ENCODE data around the gene LRRTM1.

LRRTM1 gene, protein sequence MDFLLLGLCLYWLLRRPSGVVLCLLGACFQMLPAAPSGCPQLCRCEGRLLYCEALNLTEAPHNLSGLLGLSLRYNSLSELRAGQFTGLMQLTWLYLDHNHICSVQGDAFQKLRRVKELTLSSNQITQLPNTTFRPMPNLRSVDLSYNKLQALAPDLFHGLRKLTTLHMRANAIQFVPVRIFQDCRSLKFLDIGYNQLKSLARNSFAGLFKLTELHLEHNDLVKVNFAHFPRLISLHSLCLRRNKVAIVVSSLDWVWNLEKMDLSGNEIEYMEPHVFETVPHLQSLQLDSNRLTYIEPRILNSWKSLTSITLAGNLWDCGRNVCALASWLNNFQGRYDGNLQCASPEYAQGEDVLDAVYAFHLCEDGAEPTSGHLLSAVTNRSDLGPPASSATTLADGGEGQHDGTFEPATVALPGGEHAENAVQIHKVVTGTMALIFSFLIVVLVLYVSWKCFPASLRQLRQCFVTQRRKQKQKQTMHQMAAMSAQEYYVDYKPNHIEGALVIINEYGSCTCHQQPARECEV

DNA sequence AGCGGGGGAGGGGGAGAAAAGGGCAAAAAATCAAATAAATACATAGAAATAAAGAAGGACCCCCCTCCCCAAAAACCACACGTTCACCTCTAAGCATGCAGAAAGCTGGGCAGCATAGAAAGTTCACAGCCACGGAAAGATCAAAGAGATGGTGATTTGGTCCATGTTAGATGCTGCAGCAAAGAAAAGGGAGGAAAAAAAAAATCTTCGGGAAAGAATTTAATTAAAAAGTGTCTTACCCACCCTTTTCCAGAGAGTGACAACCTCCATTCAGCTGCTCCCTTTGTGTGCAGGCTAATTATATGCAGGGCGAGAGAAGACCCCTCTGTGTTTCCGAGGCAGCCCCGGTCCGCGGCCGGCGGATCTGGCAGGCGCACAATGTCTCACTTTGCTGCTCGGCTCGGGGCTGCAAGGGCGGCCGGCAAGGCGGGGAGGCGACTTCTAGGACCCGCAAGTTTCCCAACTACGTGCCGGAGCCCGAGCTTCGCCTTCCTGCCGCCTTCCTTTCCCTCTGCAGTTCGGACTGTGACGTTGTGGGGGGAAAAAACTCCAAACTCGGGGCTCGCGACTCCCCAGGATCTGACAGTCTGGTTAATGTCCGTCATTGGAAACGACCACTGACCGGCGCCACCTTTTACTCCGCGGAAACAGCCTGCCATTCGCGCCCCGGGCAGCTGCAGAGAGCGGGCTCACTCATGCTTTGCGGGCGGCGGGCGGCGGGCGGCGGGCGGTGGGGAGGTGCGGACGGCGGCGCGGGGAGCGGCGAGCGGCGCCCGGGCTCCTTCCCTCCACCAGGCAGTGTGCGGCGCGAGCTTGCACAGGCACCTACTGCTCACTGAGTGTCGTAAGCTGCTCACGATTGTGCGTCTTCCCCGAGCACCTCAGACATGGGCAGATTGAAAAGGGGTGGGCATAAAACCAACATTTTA is at the start of gene LRRTM1:
LRRTM1 (minus strand) TSS at position 844 of the 929 bp plus-strand sequence. CDS start 933 bp downstream, outside the sequence.
- Mint-ChIP-seq H3K4me3 (no peak within 1 kb of the TSS), H3K27ac (no peak within 1 kb of the TSS), H3K36me3 (ENCODE audit: low read depth) (no peaks in the 10 kb centered on the region), H3K27me3 (peaks cover 61% of the 10 kb centered on the region), H3K9me3 (peaks cover 4% of the 10 kb centered on the region), H3K4me1 (ENCODE audit: low read depth) (no peaks in the 10 kb centered on the region)
- no peak for DNase-seq

DNA sequence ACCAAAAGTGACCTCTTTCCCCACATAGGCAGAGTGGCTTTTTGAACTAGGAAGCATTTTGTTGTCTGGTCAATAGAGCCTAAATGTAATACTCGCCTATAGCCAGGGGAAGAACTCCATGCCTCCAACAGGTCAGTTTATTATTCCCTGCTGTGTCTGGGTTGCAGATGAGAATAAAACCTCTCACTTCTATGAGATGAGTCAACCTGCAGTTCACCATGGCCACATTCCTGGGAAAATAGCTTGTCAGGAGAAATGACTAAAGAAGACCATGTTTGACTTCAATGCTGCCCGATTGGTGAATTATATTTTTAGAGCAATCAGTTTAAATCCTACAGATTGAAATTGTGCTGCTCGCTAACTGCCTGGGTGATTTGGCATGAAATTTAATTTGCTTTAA is 46.7 kb upstream of the LRRTM1 start:
- H3K9me3 Mint-ChIP-seq: peaks cover 10% of the 10 kb centered on the region
- H3K36me3 Mint-ChIP-seq (ENCODE audit: low read depth): no peaks in the 10 kb centered on the region

DNA sequence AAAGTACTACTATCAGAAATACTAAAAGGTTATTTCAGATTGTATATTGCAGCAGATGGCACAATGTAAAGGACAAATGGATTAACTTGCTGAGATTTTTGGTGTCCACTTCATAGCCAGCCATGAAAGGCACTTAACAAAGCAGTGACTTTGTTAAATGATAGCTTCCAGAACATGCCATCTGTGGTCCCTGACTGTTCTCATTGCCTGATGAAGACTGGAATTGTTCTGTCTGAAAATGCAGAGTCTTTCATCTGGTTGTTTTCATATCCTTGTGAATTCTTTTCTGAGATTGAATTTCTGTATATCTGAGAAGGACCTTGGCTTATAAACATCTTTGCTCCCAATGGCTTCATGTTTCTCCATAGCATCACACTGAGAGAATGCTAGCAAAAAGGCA is 44.4 kb upstream of the LRRTM1 start:
- H3K27ac Mint-ChIP-seq: no peak overlapping the region
- H3K36me3 Mint-ChIP-seq (ENCODE audit: low read depth): no peaks in the 10 kb centered on the region
- H3K4me1 Mint-ChIP-seq (ENCODE audit: low read depth): no peaks in the 10 kb centered on the region
- H3K27me3 Mint-ChIP-seq: no peaks in the 10 kb centered on the region
- H3K9me3 Mint-ChIP-seq: peaks cover 19% of the 10 kb centered on the region
- no peak overlapping the region for H3K4me3 Mint-ChIP-seq
- no peak for DNase-seq

More for the DNA sequence above, 46.7 kb upstream of the LRRTM1 start:
- Mint-ChIP-seq H3K4me3 (no peak overlapping the region), H3K4me1 (ENCODE audit: low read depth) (no peaks in the 10 kb centered on the region), H3K27me3 (no peaks in the 10 kb centered on the region), H3K27ac (no peak overlapping the region)
- no peak for DNase-seq

DNA sequence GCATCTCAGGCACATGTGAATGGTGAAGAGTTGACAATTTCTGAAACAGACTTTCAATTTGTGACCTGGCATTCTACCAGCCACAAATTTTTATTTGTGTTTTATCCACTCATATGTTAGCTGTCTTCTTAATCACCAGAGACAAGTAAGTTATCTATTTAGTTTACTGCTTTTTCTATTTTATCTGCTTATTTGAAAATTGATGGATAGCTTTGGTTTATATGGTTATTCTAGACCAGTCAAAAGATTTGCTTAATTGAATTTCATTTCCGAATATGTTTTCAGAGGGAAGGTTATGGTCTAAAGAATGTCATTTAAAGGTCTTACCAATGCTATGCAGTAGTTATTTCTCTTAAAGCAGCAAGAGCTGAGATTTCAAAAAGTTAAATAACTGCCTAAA is 43.5 kb upstream of the LRRTM1 start:
- Mint-ChIP-seq H3K4me3 (no peak overlapping the region), H3K4me1 (ENCODE audit: low read depth) (no peaks in the 10 kb centered on the region), H3K27me3 (no peaks in the 10 kb centered on the region), H3K27ac (no peak overlapping the region), H3K36me3 (ENCODE audit: low read depth) (no peaks in the 10 kb centered on the region), H3K9me3 (peaks cover 17% of the 10 kb centered on the region)
- no peak for DNase-seq

DNA sequence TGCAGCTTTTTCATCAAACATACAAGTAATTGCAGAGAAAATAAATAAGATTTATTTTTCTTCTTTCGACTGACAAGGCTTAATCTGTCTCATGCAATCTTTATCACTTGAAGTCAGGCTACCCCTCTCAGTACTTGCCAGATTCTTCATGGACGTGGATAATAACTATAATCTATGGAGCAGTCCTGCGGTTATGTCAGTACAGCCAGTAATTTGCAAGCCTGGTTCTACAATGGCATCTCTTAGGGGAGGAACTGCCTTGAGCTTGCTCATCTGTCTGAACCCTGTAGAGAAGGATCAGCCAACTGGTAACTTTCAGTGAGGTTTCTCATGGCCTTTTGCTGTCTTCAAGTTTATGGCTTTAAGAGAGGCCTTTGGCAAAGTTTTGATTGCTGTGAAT is 35.5 kb upstream of the LRRTM1 start:
- H3K9me3 Mint-ChIP-seq: peaks cover 17% of the 10 kb centered on the region
- no peak for DNase-seq
- no peak overlapping the region for H3K27ac Mint-ChIP-seq
- no peaks in the 10 kb centered on the region for H3K4me1 Mint-ChIP-seq (ENCODE audit: low read depth)
- no peaks in the 10 kb centered on the region for H3K36me3 Mint-ChIP-seq (ENCODE audit: low read depth)
- H3K27me3 Mint-ChIP-seq: no peaks in the 10 kb centered on the region
- H3K4me3 Mint-ChIP-seq: no peak overlapping the region

DNA sequence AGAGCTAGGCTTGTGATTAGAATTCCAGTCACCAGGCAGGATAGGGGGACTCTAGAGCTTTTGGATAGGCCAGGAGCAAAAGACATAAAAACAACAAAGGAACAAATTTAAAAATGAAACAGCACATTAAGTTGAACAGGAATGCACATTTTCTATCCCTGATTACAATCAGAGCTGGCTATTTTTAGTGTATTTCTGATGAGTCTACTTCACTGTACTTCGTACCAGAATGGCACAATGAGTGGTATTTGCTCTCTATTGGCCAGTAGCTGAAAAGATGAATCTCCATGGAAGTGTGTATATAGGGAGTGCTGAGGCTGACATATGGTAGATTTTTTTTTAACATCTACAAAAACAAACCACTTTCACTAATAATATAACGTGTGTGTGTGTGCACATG is 34.2 kb upstream of the LRRTM1 start:
- DNase-seq: no peak
- Mint-ChIP-seq H3K27ac (no peak overlapping the region), H3K9me3 (peaks cover 8% of the 10 kb centered on the region), H3K27me3 (no peaks in the 10 kb centered on the region), H3K4me3 (no peak overlapping the region), H3K36me3 (ENCODE audit: low read depth) (no peaks in the 10 kb centered on the region), H3K4me1 (ENCODE audit: low read depth) (no peaks in the 10 kb centered on the region)

DNA sequence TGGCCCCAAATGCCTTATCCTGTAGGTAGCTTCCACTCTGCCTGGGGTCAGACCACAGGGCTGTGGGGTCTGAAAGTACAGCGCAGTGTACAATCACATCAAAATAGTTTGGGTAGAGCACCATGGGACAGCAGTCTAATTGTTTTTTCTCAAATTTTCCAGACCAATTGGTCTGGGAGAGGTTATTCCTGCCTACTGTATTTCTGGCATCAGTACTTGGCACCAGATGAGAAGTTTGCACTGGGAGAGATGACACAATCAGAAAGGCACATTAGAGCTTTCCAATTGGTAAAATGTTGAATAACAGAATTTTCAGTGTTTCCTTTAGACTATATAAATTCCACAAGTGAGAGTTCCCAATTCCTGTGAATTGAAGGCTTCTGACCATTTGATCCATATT is 30.9 kb upstream of the LRRTM1 start:
- Mint-ChIP-seq H3K27me3 (no peaks in the 10 kb centered on the region), H3K36me3 (ENCODE audit: low read depth) (no peaks in the 10 kb centered on the region), H3K27ac (no peak overlapping the region), H3K9me3 (peaks cover 4% of the 10 kb centered on the region), H3K4me1 (ENCODE audit: low read depth) (no peaks in the 10 kb centered on the region), H3K4me3 (no peak overlapping the region)
- no peak for DNase-seq

DNA sequence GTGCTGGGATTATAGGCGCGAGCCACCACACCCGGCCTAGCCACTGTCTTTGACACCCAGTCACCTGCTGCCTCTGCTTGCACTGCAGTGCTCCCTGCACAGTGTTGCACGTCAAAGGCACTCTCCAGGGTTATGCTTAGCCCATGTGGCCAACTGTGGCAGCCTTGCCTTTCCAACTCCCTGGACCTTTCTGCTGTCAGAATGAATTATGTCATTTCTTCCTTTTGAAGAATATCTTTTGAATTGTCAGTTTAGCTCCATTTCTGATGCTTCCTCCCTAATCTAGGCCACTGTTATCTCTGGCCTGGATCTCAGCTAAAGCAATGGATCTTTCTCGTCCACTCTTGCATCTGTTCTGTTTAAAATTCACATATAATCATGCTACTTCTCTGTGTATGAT is 29.3 kb upstream of the LRRTM1 start:
- H3K4me1 Mint-ChIP-seq (ENCODE audit: low read depth): no peaks in the 10 kb centered on the region
- no peak for DNase-seq
- H3K27me3 Mint-ChIP-seq: no peaks in the 10 kb centered on the region
- peaks cover 4% of the 10 kb centered on the region for H3K9me3 Mint-ChIP-seq
- no peak overlapping the region for H3K27ac Mint-ChIP-seq
- H3K4me3 Mint-ChIP-seq: no peak overlapping the region
- H3K36me3 Mint-ChIP-seq (ENCODE audit: low read depth): no peaks in the 10 kb centered on the region

DNA sequence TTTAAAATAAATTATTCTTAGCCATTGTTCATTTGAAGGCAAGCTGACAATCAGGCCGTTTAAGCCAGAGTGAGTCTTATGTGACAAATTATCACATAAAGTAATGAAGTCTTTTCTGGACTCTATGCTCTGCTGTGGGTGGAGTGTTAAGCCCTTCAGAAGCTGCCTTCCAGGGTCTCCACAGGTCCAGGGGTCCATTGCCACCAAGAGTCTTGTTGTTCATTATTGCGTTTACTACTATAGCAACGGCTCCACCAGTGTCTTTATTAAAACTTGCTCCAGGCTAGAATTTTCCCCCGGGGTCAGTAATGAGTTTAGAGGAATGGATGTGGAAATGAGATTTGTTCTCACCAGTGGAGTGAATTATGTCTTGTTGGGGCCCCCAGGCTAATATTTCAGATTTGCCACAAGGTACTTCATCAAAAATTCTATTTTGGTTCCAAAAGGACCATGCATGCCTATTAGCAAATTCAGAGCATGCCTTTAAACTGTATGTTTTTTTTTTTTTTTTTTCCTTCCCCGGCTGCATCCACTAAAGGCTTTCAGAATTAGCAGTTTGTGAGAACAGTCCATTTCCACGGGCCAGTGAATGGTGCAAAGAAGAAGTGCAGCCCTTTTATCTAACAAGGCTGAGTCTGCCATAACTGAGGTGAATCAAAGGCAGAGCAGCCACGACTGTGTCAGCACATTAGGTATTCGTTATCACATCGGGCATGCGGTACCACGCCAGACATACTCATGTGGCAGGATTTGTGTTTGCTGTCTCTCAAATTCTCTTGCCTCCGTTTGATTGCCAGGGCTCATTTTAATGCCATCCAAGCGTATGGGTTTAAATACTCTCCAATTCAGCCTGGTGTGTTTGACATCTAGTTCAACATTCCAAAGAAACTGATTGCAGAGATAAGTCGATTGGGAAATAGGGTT is 26.2 kb upstream of the LRRTM1 start:
- Mint-ChIP-seq H3K27me3 (no peaks in the 10 kb centered on the region), H3K27ac (no peak overlapping the region), H3K4me1 (ENCODE audit: low read depth) (no peaks in the 10 kb centered on the region), H3K36me3 (ENCODE audit: low read depth) (no peaks in the 10 kb centered on the region), H3K9me3 (no peaks in the 10 kb centered on the region), H3K4me3 (no peak overlapping the region)
- no peak for DNase-seq

DNA sequence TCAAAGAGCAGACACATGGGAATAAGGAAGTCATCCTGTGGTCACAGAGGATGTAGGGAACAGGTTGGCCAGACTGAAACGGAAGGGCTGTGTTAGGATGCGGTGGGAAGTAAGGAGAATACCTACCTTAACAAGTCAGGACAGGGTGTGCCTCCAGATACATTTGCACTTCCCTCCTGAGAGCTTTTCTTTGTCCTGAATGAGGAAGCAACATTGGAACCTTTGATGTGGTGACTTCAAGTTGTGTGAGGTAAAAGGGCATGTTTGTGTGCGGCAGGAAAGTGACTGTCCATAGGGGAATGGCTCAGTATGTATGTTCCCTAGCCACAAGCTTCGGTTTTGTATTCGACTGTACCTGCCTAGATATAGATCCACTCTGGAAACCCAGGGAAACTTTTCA is 24.9 kb upstream of the LRRTM1 start:
- H3K9me3 Mint-ChIP-seq: no peaks in the 10 kb centered on the region
- no peak overlapping the region for H3K27ac Mint-ChIP-seq
- H3K27me3 Mint-ChIP-seq: no peaks in the 10 kb centered on the region
- no peak overlapping the region for H3K4me3 Mint-ChIP-seq
- H3K4me1 Mint-ChIP-seq (ENCODE audit: low read depth): no peaks in the 10 kb centered on the region
- no peak for DNase-seq
- H3K36me3 Mint-ChIP-seq (ENCODE audit: low read depth): no peaks in the 10 kb centered on the region

DNA sequence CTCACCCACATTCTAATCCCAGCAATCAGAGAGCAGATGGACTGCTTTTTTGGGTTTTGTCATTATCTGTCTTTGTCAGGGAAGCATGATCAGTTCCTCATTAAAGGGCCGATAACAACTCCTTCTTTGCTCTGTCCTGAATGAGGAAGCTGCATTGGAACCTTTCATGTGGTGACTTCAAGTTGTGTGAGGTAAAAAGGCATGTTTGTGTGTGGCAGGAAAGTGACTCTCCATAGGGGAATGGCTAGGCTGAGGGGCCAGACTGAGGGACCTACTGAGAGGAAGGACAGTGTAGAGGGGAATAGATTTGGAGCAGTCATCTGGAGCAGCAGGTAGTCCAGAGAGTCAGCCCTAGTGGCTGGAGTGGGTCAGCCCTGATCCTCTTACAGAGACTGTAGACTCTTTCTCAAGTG is 23.6 kb upstream of the LRRTM1 start:
- Mint-ChIP-seq H3K4me1 (ENCODE audit: low read depth) (no peaks in the 10 kb centered on the region), H3K27me3 (no peaks in the 10 kb centered on the region)

DNA sequence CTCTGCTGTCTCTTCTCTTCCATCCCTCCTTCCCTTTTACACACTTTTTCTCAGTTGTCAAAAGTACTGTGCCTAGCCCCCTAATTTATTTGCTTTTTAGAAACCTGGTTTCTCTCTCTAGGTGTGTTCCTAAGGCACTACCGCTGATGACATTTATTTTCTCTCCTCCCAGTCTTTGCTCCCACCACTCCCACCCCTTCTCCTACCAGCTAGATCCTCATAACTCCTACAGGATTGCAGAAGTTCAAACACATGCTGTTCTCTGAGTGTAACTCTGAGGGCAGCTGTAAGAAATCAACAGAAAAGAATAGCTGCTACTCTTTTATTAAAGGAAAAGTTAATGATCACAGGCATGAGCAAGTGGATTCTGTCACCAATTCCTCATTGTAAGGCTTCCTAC is 22.3 kb upstream of the LRRTM1 start:
- Mint-ChIP-seq H3K36me3 (ENCODE audit: low read depth) (no peaks in the 10 kb centered on the region), H3K4me3 (no peak overlapping the region), H3K4me1 (ENCODE audit: low read depth) (no peaks in the 10 kb centered on the region), H3K27me3 (peaks cover 3% of the 10 kb centered on the region), H3K9me3 (peaks cover 1% of the 10 kb centered on the region), H3K27ac (no peak overlapping the region)
- DNase-seq: no peak

More for the DNA sequence above, 23.6 kb upstream of the LRRTM1 start:
- Mint-ChIP-seq H3K4me3 (no peak overlapping the region), H3K36me3 (ENCODE audit: low read depth) (no peaks in the 10 kb centered on the region), H3K27ac (no peak overlapping the region), H3K9me3 (no peaks in the 10 kb centered on the region)
- DNase-seq: no peak

DNA sequence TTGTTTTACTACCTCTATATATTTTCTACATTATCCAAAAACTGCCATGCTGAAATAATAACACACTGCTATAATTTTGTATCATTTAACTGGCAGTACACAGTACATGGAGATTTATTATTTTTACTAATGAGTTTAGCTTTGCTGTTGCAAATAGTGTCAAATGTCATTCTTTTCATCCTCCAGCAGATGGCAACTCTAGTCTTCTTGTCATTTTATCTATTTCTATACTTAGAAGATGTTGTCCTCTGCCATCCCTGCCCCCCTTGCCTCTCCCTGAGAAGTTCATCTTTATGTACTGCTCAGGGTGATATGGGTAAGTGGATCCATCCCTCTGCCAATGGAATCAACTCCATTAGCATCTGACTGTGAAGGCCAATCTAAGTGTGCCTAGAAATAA is 21.7 kb upstream of the LRRTM1 start:
- H3K4me3 Mint-ChIP-seq: no peak overlapping the region
- H3K27me3 Mint-ChIP-seq: peaks cover 5% of the 10 kb centered on the region
- no peaks in the 10 kb centered on the region for H3K36me3 Mint-ChIP-seq (ENCODE audit: low read depth)
- H3K9me3 Mint-ChIP-seq: peaks cover 1% of the 10 kb centered on the region
- H3K4me1 Mint-ChIP-seq (ENCODE audit: low read depth): no peaks in the 10 kb centered on the region
- DNase-seq: no peak
- H3K27ac Mint-ChIP-seq: no peak overlapping the region

DNA sequence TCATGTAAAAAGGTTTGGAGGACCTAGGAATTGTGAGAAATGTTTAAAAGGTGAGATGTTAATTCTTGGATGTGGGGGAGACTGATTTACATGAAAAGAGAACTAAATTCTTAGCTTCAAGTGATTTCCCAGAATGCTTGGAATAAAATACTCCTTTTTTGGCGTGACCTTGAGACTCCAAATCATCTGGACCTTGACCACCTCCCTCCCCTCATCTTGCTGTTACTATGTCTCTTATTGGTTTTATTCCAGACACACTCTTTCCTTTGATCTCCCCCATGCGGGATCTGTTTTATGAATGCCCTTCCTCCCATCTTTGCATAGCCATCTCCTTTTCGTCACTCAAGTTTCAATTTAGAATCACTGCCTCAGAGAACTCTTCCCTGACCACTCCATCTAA is 20.0 kb upstream of the LRRTM1 start:
- peaks cover 7% of the 10 kb centered on the region for H3K27me3 Mint-ChIP-seq
- no peak overlapping the region for H3K27ac Mint-ChIP-seq
- no peaks in the 10 kb centered on the region for H3K36me3 Mint-ChIP-seq (ENCODE audit: low read depth)
- no peak overlapping the region for H3K4me3 Mint-ChIP-seq
- H3K4me1 Mint-ChIP-seq (ENCODE audit: low read depth): no peaks in the 10 kb centered on the region
- H3K9me3 Mint-ChIP-seq: peaks cover 1% of the 10 kb centered on the region
- DNase-seq: no peak

Data from activated T-cell treated with anti-CD3 and anti-CD28 coated beads, Interleukin-2, amount 50 U/mL, for 24 hours (primary cell).